ENCODE measurements around the gene IGFBP3. TPM values are rescaled to one million over a fixed set of nuclear protein-coding genes. Genes with fewer than 3 reads are reported as not detected.

The IGFBP3 gene
- total and polyA plus RNA-seq, 2 of the 13 experiments (the other 11 are each of a cell fraction or from before 2014, with no cell fraction given) = 57.5 TPM; not detected in 1

DNA sequence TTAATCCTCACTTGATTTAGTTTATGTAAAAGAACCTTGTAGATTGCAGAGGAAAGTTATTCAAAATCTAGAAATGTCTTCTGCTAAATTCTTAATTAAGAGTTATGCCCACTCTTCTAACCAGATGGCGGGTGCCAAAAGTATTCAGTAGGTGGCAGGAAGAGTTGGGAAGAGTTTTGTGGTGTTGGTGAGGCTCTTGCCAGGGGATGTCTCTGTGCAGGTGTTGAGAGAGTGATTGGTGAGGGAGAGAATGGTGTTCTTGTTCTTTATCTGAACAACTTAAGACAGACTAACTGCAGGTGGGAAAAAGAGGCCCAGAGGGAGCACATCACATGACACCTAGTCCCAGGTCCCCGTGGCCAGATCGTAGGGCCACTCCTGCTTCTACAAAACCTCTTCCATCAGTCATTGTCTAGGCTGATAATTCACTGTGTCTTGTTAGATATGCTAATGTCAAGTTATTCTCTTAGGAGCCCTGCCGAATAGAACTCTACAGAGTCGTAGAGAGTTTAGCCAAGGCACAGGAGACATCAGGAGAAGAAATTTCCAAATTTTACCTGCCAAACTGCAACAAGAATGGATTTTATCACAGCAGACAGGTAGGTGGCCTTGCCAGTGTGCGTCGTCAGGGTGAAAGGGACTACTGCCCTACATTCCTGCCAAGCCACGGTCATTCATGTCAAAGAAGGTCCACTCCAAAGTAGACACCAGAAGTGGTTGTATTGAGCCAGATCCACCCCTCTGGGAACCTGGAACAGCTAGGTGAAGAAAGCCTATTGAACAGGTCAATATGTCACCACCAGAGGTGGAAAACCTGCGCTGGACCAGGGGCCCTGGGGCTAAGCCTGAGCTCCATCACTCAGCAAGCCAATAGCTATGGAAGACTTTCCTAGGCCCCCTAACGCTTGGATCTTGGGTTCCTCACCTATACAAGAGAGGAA, 29.3 kb downstream of the IGFBP3 start (continued):
- TF ChIP-seq FOSL1 (CRISPR knock-in tag; IDR thresholded peaks at IDR 0.05; ENCODE audit: borderline replicate concordance) (no peak), HNRNPK (IDR thresholded peaks at IDR 0.05; ENCODE audit: low read depth, low read length, poor library complexity, severe bottlenecking) (no peak), HCFC1 (IDR thresholded peaks at IDR 0.05; ENCODE audit: low read depth, low read length) (no peak), GMEB2 (CRISPR knock-in tag; IDR thresholded peaks at IDR 0.05; ENCODE audit: low read depth) (no peak), ZNF772 (CRISPR knock-in tag; IDR thresholded peaks at IDR 0.05) (peak; percentile 68), KAT2B (IDR thresholded peaks at IDR 0.05; ENCODE audit: borderline replicate concordance, low read depth, low read length) (no peak), ZFP36L1 (CRISPR knock-in tag; IDR thresholded peaks at IDR 0.05) (peak; percentile 79), ZNF468 (CRISPR knock-in tag; IDR thresholded peaks at IDR 0.05) (no peak; the same call in 1 of the 2 replicates), PHF8 (CRISPR knock-in tag; IDR thresholded peaks at IDR 0.05) (no peak), TBX2 (CRISPR knock-in tag; IDR thresholded peaks at IDR 0.05; ENCODE audit: borderline replicate concordance) (peak; percentile 43; the same call in 1 of the 2 replicates), HNRNPL (IDR thresholded peaks at IDR 0.05; ENCODE audit: low read depth, low read length) (no peak), RFXANK (CRISPR knock-in tag; IDR thresholded peaks at IDR 0.05) (no peak), MBNL3 (CRISPR knock-in tag; conservative IDR thresholded peaks at IDR 0.05) (no peak), ZNF782 (CRISPR knock-in tag; IDR thresholded peaks at IDR 0.05; ENCODE audit: borderline replicate concordance) (no peak), ZNF337 (CRISPR knock-in tag; IDR thresholded peaks at IDR 0.05; ENCODE audit: borderline replicate concordance, low read depth) (peak; percentile 14; the same call in 1 of the 2 replicates), ZXDC (CRISPR knock-in tag; IDR thresholded peaks at IDR 0.05) (no peak), ZNF274 (CRISPR knock-in tag; IDR thresholded peaks at IDR 0.05) (peak; percentile 54; the same call in 1 of the 2 replicates), MIER3 (CRISPR knock-in tag; IDR thresholded peaks at IDR 0.05; ENCODE audit: borderline replicate concordance) (no peak; the same call in 1 of the 2 replicates), ATM (IDR thresholded peaks at IDR 0.05; ENCODE audit: borderline replicate concordance) (no peak), GTF2F1 (IDR thresholded peaks at IDR 0.05; ENCODE audit: low read length) (no peak), ELF4 (CRISPR knock-in tag; IDR thresholded peaks at IDR 0.05; ENCODE audit: borderline replicate concordance) (peak; percentile 84; the same call in 1 of the 2 replicates), PTBP1 (IDR thresholded peaks at IDR 0.05; ENCODE audit: low read depth, low read length, poor library complexity, severe bottlenecking) (no peak), TFAP4 (IDR thresholded peaks at IDR 0.05; ENCODE audit: borderline replicate concordance, low read depth) (no peak), ZNF30 (CRISPR knock-in tag; IDR thresholded peaks at IDR 0.05) (no peak), ERF (CRISPR knock-in tag; IDR thresholded peaks at IDR 0.05) (peak; percentile 1; the same call in 1 of the 2 replicates)

Measured in HepG2 (cell line).